ENCODE measurements around the gene CCDC170.

- no peak for TF ChIP-seq CTCF (IDR thresholded peaks at IDR 0.05)
- TF ChIP-seq POLR2A (IDR thresholded peaks at IDR 0.05): no peak
Measured at GRCh38 chr6:151620179-151620578, 126.4 kb downstream of the CCDC170 start.

Measured in upper lobe of left lung (tissue), 4 donors.